K562 (cell line): ENCODE data around the gene SCYL1. TPM values are rescaled to one million over a fixed set of nuclear protein-coding genes. Genes with fewer than 3 reads are reported as not detected.

Source experiments
- BHLHE40 ChIP-seq: IDR thresholded peaks from 2 replicates; pipeline ENCODE4 v1.6.1; 2011; ENCODE audit warnings: low read length, improper control_type of control experiment
- BRD4 ChIP-seq: fragments of 200-600 bp; sonication (generic); IDR thresholded peaks from 2 replicates; pipeline ENCODE4 v1.6.1; 2017; ENCODE audit warnings: inconsistent platforms
- C11orf30 ChIP-seq: fragments of 450-650 bp; IDR thresholded peaks from 2 replicates; pipeline ENCODE4 v1.6.1; 2016; ENCODE audit warnings: low read depth, mild to moderate bottlenecking
- ELF4 ChIP-seq: fragments of 450-650 bp; formaldehyde crosslinking; IDR thresholded peaks from 2 replicates; pipeline ENCODE4 v1.4.0; 2022; ENCODE audit warnings: missing genetic modification characterization
- FOXJ3 ChIP-seq: sonication (generic); formaldehyde crosslinking; IDR thresholded peaks from 2 replicates; pipeline ENCODE4 v1.4.0; 2020; ENCODE audit warnings: mild to moderate bottlenecking, missing genetic modification reagents
- HDAC2 ChIP-seq: fragments of 450-650 bp; IDR thresholded peaks from 2 replicates; pipeline ENCODE4 v1.6.1; 2016; ENCODE audit warnings: mild to moderate bottlenecking
- HDAC3 ChIP-seq: fragments of 450-650 bp; IDR thresholded peaks from 2 replicates; pipeline ENCODE4 v1.6.1; 2018; ENCODE audit warnings: borderline replicate concordance, mild to moderate bottlenecking, moderate library complexity; ENCODE audit not compliant: partially characterized antibody
- HMG20A ChIP-seq: fragments of 450-650 bp; formaldehyde crosslinking; conservative IDR thresholded peaks from 2 replicates; pipeline ENCODE4 v1.4.0; 2020; ENCODE audit warnings: mild to moderate bottlenecking, mixed read lengths
- KAT2B ChIP-seq: IDR thresholded peaks from one replicate; pipeline ENCODE4 v1.6.1; 2012; ENCODE audit warnings: low read depth, mild to moderate bottlenecking, control low read depth, inconsistent platforms, low read length, moderate library complexity
- KAT7 ChIP-seq: sonication (generic); formaldehyde crosslinking; IDR thresholded peaks from 2 replicates; pipeline ENCODE4 v1.8.0; 2022; ENCODE audit warnings: missing genetic modification reagents, mild to moderate bottlenecking, borderline replicate concordance
- KDM1A ChIP-seq, 2 experiments: fragments of 450-650 bp; IDR thresholded peaks; 2 replicates each; pipeline ENCODE4 v1.6.1; 2016; ENCODE audit warnings: mild to moderate bottlenecking in 2 of 2
- LARP7 ChIP-seq: fragments of 450-650 bp; IDR thresholded peaks from 2 replicates; pipeline ENCODE4 v1.6.1; 2016
- NFRKB ChIP-seq: fragments of 450-650 bp; IDR thresholded peaks from 2 replicates; pipeline ENCODE4 v1.6.1; 2016; ENCODE audit warnings: low read depth
- PTBP1 ChIP-seq: fragments of 200-400 bp; formaldehyde crosslinking; IDR thresholded peaks from 2 replicates; pipeline ENCODE4 v1.6.1; 2017; ENCODE audit warnings: low read depth, low read length
- RAD21 ChIP-seq, 2 experiments: fragments of 250-450 bp in 1 of 2; fragments of 450-650 bp in 1 of 2; sonication (Bioruptor Pico) in 1 of 2; formaldehyde crosslinking in 1 of 2; IDR thresholded peaks in 1 of 2; conservative IDR thresholded peaks in 1 of 2; 2 replicates each; pipeline versions ENCODE4 v1.4.0 to v1.8.0; 2020 to 2022; ENCODE audit warnings: mild to moderate bottlenecking in 2 of 2, moderate library complexity in 1 of 2
- RBBP5 ChIP-seq: fragments of 200-600 bp; sonication (generic); IDR thresholded peaks from 2 replicates; pipeline ENCODE4 v1.6.1; 2012; ENCODE audit warnings: borderline replicate concordance, mild to moderate bottlenecking, low read length, control low read depth, inconsistent platforms; ENCODE audit not compliant: insufficient read depth, poor library complexity, severe bottlenecking
- RBM14 ChIP-seq: fragments of 200-400 bp; formaldehyde crosslinking; IDR thresholded peaks from 2 replicates; pipeline ENCODE4 v1.6.1; 2018; ENCODE audit warnings: low read depth, mild to moderate bottlenecking, low read length, moderate library complexity, borderline replicate concordance; ENCODE audit not compliant: insufficient read depth
- TARDBP ChIP-seq: fragments of 450-650 bp; IDR thresholded peaks from 2 replicates; pipeline ENCODE4 v1.6.1; 2016
- TOE1 ChIP-seq, 2 experiments: fragments of 450-650 bp in 1 of 2; sonication (generic) in 1 of 2; formaldehyde crosslinking in 1 of 2; IDR thresholded peaks; 2 replicates each; pipeline versions ENCODE4 v1.7.1 to v1.8.0; 2016 to 2022; ENCODE audit warnings: borderline replicate concordance in 2 of 2, mild to moderate bottlenecking in 2 of 2, antibody characterized with exemption in 1 of 2, inconsistent platforms in 1 of 2, low read depth in 1 of 2, missing genetic modification reagents in 1 of 2, moderate library complexity in 1 of 2
- ZNF232 ChIP-seq: sonication (generic); formaldehyde crosslinking; IDR thresholded peaks from 2 replicates; pipeline ENCODE4 v1.8.0; 2022; ENCODE audit warnings: mild to moderate bottlenecking, missing genetic modification reagents
- ZNF408 ChIP-seq: fragments of 250-450 bp; sonication (Bioruptor Pico); IDR thresholded peaks from 2 replicates; pipeline ENCODE4 v1.4.0; 2020; ENCODE audit warnings: low read depth, mild to moderate bottlenecking, moderate library complexity
- ZNF584 ChIP-seq: fragments of 200-800 bp; sonication (Bioruptor generic); IDR thresholded peaks from 2 replicates; pipeline ENCODE4 v1.6.1; 2016; ENCODE audit warnings: low read depth, mild to moderate bottlenecking, missing genetic modification characterization, missing compliant biosample characterization
- ZNF644 ChIP-seq: fragments of 200-800 bp; sonication (Bioruptor generic); IDR thresholded peaks from 2 replicates; pipeline ENCODE4 v1.6.1; 2016; ENCODE audit warnings: low read depth, missing genetic modification characterization, missing compliant biosample characterization
- ZNF766 ChIP-seq: fragments of 200-800 bp; sonication (Bioruptor generic); conservative IDR thresholded peaks from 2 replicates; pipeline ENCODE4 v1.6.1; 2016; ENCODE audit warnings: missing genetic modification characterization, missing compliant biosample characterization
- ZNF780A ChIP-seq: fragments of 250-450 bp; sonication (Bioruptor Pico); IDR thresholded peaks from 2 replicates; pipeline ENCODE4 v1.5.0; 2021; ENCODE audit warnings: mild to moderate bottlenecking
- polyA plus RNA-seq, 8 experiments: library from polyadenylated mRNA; depleted of rRNA in 4 of 8; stranded (reverse) in 5 of 8; unstranded in 3 of 8; fragments of >200 nt; fragmentation: Nextera tagmentation in 2 of 8; fragmentation: Illumina TruSeq in 1 of 8; extraction: Ambion mirVana in 2 of 8; extraction: Trizol in 1 of 8; gene quantifications; 2 replicates each; pipeline versions ENCODE4 v1.2.1 to v1.2.3, GENCODE V29; 2011 to 2014; ENCODE audit warnings: inconsistent platforms in 1 of 8, missing spikeins in 1 of 8
- total RNA-seq, 7 experiments: library from RNA; depleted of rRNA in 6 of 7; stranded (reverse); fragments of >200 nt in 6 of 7; fragmentation: Illumina TruSeq in 2 of 7; extraction: Trizol in 2 of 7; gene quantifications; 2 replicates each; pipeline versions ENCODE4 v1.2.1 to v1.2.3, GENCODE V29; 2011 to 2021; ENCODE audit warnings: low replicate concordance in 1 of 7
- TF ChIP-seq, protein P1 (sequence below), 2 experiments: fragments of 450-650 bp; conservative IDR thresholded peaks; 2 replicates each; pipeline ENCODE4 v1.6.1; 2017; ENCODE audit warnings: mild to moderate bottlenecking in 2 of 2, moderate library complexity in 2 of 2
- TF ChIP-seq, protein P2 (sequence below): sonication (generic); formaldehyde crosslinking; IDR thresholded peaks from 2 replicates; pipeline ENCODE4 v1.8.1; 2023; ENCODE audit warnings: mild to moderate bottlenecking, missing genetic modification reagents

The SCYL1 gene
- total and polyA plus RNA-seq, 9 of the 15 experiments (the other 6 are each of a cell fraction or from before 2014, with no cell fraction given): 1.9 to 145 (median 57.6) TPM

DNA sequence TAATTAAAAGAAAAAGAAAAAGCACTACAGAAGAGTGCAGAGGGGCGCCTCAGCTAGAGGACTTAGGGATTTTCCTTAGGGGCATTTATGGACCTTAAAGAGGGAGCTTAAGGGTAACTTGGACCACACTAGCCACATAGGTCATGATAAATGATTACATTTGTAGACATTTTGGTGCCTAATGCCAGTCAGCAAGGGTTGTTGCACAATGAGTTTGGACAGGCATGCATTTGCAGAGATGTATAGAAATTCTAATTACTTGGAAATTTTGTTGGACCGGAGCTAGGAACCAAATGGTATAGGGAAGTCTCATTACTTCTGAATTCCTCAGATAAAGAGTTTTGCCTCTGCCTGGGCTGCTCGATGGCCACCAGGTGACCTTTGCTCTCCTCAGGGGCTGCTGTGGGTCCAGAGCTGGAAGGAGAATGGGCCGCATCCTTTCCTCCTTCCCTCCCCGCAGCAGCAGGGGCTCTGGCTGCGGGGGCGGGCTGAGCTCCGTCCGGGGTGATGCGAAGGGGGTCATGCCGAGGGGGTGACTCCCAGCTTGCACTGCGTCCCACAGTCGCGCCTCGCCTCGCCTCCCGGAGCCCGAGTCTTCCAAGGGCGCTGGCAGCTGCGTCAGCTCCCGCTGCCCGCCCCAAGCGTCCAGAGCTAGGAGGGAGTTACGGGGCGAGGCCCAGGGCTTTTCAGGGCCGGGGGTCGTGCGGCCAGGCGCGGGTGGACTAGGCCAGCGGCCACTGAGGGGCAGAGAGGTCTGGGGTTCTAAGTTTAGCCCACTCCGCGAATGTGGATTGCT lies 46.3 kb upstream of the SCYL1 start (continued):
- TF ChIP-seq FOXJ3 (CRISPR knock-in tag): no peak
- TF ChIP-seq KAT2B: no peak
- no peak for TF ChIP-seq ZNF408
- TF ChIP-seq ZNF766: peak; percentile 69
- no peak for TF ChIP-seq ZNF780A
- 0 out of 2 replicates have a peak, but pooled peaks have one; percentile 59 for TF ChIP-seq ZNF644 (tag)
- TF ChIP-seq ZNF584 (CRISPR knock-in tag): no peak
- TF ChIP-seq NFRKB: no peak
- TF ChIP-seq PTBP1: no peak
- no peak for TF ChIP-seq TARDBP
- TF ChIP-seq, protein P1, sequence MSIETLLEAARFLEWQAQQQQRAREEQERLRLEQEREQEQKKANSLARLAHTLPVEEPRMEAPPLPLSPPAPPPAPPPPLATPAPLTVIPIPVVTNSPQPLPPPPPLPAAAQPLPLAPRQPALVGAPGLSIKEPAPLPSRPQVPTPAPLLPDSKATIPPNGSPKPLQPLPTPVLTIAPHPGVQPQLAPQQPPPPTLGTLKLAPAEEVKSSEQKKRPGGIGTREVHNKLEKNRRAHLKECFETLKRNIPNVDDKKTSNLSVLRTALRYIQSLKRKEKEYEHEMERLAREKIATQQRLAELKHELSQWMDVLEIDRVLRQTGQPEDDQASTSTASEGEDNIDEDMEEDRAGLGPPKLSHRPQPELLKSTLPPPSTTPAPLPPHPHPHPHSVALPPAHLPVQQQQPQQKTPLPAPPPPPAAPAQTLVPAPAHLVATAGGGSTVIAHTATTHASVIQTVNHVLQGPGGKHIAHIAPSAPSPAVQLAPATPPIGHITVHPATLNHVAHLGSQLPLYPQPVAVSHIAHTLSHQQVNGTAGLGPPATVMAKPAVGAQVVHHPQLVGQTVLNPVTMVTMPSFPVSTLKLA (conservative IDR thresholded peaks at IDR 0.05): peak in 1 of 2 experiments; percentile 8; a peak in 1 of 4 replicates
- TF ChIP-seq KDM1A (IDR thresholded peaks at IDR 0.05): peak; percentile 11 to 38; a peak in 2 of 4 replicates
- TF ChIP-seq HDAC2: peak; percentile 52; the same call in 1 of the 2 replicates
- TF ChIP-seq ZNF232: no peak
- TF ChIP-seq BRD4: no peak
- TF ChIP-seq KAT7 (CRISPR knock-in tag): 0 out of 2 replicates have a peak, but pooled peaks have one; percentile 78
- no peak for TF ChIP-seq LARP7
- TF ChIP-seq RAD21 (CRISPR knock-in tag; conservative IDR thresholded peaks at IDR 0.05 in 1 of 2, IDR thresholded peaks at IDR 0.05 in 1 of 2): 0 out of 4 replicates have a peak, but pooled peaks of 1 of the 2 experiments have one; percentile 7
- no peak for TF ChIP-seq HMG20A (CRISPR knock-in tag)
- TF ChIP-seq TOE1 (IDR thresholded peaks at IDR 0.05; ENCODE audit: borderline replicate concordance): no peak; the same call in 1 of the 2 replicates
- TF ChIP-seq TOE1 (CRISPR knock-in tag; IDR thresholded peaks at IDR 0.05; ENCODE audit: borderline replicate concordance, low read depth): no peak
- TF ChIP-seq, protein P2, sequence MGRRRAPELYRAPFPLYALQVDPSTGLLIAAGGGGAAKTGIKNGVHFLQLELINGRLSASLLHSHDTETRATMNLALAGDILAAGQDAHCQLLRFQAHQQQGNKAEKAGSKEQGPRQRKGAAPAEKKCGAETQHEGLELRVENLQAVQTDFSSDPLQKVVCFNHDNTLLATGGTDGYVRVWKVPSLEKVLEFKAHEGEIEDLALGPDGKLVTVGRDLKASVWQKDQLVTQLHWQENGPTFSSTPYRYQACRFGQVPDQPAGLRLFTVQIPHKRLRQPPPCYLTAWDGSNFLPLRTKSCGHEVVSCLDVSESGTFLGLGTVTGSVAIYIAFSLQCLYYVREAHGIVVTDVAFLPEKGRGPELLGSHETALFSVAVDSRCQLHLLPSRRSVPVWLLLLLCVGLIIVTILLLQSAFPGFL (CRISPR knock-in tag): no peak
- TF ChIP-seq HDAC3: no peak
- TF ChIP-seq RBM14: no peak
- no peak for TF ChIP-seq ELF4 (CRISPR knock-in tag)
- peak; percentile 56 for TF ChIP-seq RBBP5
- no peak for TF ChIP-seq C11orf30
- TF ChIP-seq BHLHE40: peak; percentile 55
